CD4-positive, alpha-beta T cell treated with Interleukin-17A for 1 hour (primary cell): ENCODE measurements around the gene KIAA0319L.
"Not testable (repeated sequence)": the region's sequence is repeated elsewhere in the genome, so short reads cannot be mapped to it uniquely, and the experiment has no call there.

Source experiments
- DNase-seq: peaks from one replicate; pipeline ENCODE4 v3.0.0-alpha.2; 2020

KIAA0319L gene

DNA sequence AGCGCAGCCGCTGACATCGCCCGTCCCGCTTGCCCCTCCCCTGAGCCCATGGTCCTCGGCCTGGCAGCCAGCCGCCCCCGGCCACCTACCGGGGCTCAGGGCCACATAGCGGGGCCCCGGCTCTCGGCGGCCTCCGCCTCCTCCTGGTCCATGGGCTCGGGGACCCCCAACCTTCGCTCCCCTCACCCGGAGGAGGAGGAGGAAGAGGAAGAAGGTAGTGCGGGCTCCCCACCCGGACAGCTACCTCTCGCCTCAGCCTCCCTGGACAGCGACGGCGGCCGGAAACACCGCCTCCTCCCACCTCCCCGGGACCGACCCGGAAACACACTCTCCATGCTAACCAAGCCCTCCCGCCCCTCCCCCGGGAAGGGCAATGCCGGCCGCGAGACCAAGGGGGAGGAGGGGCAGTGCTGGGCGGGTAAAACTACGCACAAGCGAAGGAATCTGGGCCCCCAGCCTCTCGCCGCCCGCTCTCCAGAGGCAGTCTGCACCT, at the start of gene KIAA0319L:
Gene KIAA0319L, minus strand, starts transcription at position 286 of the 493 bp plus-strand sequence. CDS start 2,912 bp downstream, outside the sequence.
- no peak for DNase-seq

DNA sequence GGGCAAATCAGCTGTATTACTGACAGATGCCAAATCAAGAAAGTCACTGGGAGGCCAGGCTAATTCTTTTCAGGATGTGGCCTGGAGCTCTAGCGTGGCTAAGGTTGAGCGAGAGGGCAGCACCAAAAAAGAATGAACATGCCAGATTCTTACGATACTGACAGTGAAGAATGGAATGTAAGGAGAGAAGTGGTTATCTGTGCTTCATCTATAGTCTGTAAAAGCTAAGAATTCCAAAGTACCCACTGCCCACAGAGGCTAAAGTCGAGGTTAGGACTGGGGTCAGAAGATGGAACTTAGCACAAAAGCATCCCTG, 48.6 kb upstream of the KIAA0319L start:
- DNase-seq = no peak

DNA sequence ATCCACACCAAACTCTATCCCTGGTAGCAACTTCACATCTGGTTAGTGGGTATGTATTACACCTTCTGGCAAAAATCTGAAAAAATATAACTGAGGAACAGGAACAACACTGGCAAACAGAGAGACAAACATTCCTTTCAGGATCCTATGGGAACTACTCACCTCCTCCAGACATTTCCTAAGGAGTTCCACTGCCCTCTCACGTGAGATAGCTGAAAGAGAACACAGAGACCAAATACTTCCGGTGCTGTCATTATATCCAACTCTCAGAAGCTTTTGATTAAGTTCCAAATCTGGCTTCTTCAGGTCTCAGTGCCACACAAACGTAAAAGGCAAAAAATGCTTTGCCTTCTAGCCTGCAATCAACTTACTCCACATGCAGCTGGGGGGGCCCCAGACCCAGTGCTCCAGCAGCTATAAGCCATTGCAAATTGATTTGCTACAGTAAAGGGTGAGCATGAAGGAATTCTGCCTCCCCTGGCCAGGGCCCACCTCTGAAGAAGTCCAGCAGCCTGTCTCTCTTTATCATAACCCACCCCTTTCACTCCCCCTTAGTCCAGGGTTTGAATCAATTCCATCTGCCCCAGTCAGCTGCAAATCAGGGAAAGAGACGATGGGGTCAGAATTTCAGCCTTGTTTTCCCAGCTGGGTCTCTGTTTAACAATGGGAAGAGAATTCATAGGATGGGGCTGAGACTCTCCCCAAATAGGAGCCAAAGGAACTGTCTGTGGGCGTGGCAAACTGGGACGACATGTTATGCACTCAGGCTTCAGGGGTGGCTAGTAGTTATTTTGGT, 48.1 kb upstream of the KIAA0319L start:
- DNase-seq = no peak

DNA sequence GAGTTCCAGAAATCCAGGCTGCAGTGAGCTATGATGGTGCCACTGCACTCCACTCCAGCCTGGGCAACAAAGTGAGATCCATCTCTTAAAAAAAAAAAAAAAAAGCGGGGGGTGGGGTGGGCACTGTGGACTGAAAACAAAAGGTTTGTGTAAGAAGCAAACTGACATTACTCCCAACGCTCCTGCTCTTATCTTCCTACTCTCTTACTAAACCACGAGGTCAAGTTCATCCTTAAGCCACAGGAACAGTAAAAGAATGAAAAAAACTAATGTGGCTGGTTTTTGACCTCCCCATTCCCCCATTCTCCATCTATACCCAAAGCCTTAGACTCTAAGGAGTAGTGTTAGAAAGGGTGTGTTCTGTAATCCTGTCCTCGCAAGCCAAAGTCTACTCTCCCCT, 46.7 kb upstream of the KIAA0319L start:
- DNase-seq = no peak

DNA sequence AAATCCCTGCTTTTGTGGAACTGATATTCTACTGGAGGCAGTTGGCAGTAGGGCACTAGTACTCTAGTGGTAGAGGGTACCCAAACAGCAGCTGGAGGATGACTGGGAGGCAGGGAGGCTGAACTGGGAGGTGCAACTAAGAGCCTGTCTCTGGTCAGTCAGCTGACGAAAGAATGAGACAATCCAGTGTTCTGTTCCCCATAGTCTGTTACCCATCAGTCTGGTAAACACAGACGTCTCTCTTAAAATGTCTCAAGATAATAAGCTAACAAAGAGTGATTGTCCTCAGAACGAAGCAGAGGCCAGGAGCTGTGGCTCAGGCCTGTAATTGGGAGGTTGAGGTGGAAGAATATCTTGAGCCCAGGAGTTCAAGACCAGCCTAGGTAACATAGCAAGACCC, 46.3 kb upstream of the KIAA0319L start:
- DNase-seq = no peak

DNA sequence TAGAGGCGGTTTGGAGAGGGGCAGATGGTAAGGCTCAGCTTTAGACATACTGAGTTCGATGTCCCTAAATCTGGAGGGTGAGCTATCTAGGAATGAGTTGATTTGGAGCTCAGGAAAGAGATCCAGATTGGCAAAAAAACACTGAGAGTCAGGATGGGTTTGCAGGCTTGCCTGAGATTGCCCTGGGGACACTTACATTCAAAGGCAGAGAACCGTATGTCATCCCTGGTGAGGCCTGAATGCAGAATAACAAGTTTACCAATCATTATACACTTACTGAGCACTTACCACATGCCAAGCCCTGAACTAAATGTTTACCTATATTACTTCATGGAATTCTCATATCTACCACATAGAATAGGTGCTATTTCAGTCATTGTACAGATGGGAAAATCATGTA, 43.4 kb upstream of the KIAA0319L start:
- no peak for DNase-seq

DNA sequence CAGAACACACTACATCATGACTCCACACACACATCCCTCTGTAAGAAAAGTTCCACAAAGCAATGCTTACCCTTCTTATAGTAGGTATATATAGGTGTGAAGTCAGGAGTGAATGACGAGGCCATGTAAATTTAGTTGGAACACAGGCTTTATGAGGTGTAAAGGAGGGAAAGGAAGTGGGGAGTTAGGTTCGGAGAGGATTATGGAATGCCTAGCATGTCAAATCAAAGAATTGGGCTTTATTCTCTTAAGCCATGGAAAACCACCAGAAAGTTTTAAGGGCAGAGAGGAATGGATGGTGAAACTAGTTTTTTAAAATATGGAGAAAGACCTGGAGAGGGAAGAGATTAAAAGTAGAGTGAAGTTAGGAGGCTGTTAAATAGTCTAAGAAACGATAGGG, 42.2 kb upstream of the KIAA0319L start:
- DNase-seq = no peak

DNA sequence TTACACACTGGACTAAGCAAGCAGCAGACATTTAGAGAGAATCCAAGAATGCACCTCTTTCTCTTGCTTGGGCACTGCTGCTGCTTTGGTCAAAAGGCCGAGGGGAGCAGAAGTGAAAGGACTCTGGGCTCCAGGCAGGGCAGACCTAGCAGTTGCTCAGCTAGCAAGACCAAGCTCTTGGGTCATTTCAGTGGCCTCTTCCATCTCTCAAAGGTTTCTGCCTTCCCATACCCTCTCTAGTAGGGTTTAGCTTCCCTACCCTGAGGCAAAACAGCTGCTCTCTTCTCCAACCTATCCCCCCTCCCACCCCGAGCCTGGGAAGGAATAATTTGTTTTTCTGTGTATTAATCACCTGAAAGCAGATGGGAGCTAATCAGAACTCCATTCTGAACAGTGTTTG, 41.7 kb upstream of the KIAA0319L start:
- no peak for DNase-seq

DNA sequence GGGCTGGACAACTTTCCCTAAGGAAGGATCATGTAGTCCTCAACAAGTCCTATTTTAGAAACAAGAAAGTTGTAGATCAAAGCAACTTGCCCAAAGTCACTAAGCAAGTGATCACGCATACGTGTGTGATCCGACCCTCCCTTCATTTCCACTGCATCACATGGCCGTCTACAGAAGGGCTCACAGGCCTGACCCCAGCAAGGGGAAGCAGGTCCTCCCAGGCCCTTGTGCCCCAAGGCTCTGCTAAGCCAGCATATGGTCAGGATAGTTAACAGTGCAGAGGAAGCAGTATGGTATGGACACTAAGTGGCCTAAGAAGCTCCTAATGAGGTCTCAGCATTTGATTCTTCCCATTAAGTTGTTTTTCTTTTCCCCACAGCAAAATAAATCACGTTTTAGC, 40.7 kb upstream of the KIAA0319L start:
- no peak for DNase-seq

DNA sequence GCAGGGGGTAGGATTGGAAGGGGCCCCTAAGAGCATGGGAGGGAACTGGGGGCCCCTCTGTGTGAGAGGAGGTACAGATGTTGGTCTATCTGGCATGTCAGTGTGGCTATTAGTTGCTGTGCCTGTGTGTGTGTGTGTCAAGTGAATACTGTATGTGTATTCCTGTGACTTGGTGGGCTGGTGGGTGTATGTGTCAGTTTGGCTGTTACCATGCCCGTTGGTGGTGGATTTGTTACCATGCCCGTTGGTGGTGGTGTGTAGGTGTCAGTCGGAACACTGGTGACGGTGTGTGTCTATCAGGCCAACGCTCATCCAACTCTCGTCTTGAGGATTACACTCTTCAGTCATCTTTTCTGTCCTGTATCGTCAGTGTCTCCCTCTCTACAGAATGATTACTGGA, 38.5 kb upstream of the KIAA0319L start:
- no peak for DNase-seq

DNA sequence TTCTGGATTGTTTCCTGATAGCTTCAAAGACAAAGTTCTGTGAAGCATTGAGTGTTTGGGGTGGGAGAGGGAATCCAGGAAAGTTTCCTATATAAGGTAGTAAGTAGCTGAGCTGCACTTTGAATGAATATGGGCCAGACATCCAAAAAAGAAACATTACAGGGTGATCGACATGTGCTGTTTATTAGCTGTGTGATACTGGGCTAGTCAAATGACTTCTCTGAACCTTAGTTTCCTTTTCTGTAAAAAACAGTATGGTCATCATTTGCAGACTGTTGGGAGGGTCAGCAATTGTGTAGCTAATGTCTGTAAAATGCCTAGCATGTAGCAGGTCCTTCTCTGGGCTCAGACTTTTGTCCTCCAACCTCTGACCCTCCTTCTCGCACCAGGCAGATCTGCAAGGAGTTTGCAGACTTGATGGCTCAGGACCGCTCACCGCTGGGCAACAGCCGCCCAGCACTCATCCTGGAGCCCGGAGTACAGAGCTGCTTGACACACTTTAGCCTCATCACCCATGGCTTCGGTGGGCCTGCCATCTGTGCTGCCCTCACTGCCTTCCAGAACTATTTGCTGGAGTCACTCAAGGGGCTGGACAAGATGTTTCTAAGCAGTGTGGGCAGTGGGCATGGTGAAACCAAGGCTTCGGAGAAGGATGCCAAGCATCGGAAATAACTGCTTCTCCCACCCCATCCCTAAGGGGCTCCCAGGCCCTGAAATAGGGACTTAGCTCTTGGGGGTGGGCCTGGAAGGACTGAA, 37.0 kb upstream of the KIAA0319L start:
- DNase-seq = no peak

DNA sequence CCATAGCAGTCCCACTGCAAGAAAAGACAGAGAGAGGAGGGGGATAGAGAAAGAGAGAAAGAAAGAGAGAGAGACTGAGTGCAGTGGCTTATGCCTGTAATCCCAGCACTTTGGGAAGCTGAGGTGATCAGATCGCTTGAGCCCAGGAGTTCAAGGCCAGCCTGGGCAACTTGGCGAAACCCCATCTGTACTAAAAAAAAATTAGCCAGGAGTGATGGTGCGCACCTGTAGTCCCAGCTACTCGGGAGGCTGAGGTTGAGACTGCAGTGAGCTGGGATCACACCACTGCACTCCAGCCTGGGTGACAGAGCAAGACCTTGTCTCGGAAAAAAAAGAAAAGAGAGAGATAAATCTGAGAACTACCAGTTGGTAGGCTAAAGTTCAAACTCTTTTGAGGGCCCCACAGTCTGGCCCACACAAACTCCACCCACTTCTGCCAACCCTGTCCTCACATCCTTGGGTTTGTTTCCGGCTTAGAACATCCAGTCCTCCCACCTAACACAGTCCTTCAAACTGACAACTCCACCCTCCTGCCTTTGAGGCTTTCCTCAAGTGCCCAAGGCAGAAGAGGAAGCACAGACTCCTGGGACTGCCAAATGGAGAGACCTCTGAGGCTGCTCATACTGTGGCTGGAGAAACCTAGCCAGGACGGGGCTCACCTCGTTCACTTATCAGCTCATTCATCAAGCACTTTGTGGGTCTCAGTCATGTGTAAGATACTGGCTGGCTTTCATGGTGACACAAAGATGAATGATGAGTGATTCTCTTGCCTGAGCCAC, 36.0 kb upstream of the KIAA0319L start:
- no peak for DNase-seq

DNA sequence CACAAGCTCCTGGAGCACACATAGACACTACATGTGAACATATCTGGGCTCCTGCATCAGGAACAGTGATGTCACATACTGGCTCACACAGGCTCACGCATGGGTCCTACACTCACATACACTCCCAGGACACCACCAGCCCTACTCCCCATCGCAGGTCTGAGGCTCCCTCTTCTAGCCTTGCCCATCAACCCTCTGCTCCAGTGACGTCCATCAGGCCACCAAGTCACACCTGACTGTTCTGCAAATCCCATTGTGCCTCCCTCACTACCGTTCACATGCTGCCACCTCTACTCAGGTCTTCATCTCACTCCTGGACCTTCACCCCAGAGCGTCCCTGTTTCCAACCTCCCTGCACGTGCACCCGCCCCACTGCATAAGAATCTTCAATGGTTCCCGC, 34.0 kb upstream of the KIAA0319L start:
- no peak for DNase-seq

DNA sequence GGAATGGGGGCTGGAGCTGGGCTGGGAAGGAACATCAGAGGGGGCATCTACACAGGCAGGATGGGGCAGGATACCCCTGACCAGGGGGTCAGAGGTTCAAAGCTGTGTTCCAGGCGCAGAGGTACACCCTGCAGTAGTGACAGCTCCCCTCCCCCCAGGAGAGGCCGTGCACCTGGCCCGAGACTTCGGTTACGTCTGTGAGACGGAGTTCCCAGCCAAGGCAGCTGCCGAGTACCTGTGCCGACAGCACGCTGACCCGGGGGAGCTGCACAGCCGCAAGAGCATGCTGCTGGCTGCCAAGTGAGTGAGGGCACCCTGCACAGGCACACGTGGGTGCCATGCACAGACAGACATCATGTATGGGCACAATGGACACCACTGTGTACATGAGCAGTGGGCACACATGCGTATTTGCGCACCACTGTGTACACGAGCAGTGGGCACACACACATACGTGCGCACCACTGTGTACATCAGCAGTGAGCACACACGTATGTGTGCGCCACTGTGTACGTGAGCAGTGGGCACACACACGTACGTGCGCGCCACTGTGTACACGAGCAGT, 33.4 kb upstream of the KIAA0319L start:
- no peak for DNase-seq

DNA sequence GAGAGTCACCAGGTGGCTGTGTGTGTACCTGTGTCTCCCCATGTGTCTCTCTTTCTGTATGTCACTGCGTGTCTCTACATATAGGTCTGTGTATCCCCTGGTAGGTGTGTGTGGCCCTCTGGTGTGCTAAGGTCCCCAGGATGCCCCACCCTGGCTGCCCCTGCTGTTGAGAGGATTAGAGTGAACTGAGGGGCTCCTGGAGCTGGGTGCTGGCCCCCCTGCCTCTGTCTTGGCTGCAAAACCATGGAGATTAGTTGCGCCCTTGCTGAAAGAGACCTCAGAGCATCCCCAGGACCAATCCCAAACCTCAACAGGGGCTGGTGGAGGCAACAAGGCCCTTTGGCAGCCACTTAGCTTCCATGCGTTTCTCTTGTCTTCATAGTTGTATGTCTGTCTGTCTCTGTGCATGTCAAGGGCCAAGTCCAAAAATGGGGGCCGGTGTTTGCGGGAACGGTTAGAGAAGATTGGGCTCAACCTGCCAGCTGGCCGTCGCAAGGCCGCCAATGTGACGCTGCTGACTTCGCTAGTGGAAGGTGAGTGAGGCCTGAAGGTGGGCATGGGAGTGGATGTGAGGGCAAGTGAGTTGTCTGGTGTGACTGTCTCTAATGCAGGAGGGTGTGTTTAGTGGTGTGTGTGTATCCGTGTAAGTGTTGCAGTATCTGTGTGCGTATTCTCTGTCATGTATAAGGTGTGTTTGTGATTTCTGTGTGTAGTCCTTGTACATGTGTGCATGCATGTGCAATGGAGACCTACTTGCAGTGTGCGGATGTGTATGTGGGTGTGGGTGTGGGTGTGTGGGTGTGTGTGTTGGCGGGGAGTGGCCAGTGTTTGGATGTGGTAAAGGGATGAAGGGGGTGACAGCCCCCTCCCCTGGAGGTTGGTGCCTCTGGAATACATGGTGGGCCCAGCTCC, 32.6 kb upstream of the KIAA0319L start:
- DNase-seq = no peak

DNA sequence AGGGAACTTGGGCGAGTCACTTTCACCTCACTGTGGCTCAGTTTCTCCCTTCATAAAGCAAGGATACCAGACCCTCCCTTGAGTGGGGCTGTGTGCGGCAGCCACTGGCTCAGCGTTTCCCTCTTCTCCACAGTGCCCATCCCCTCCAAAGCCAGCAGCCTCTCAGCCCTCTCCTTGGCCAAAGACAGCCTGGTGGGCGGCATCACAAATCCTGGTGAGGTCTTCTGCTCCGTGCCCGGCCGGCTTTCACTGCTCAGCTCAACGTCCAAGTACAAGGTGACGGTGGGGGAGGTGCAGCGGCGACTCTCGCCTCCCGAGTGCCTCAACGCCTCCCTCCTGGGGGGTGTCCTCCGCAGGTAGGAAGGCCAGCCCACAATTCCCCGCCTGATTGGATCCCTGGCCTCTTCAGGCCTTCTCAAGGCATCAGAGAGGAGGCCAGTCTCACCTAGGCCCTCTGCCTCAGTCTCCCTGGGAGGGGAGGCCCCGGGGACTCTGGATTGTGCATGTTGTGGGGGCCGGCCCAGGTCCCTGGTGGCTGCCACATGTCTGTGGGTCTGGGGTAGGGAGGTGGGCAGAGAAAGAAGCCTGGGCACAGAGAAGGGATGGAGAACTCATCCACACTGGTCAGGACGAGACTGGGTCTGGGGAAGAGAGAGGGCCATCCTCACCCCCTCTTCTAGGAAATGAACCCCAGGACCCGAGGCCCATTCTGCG, 31.2 kb upstream of the KIAA0319L start:
- DNase-seq = no peak

DNA sequence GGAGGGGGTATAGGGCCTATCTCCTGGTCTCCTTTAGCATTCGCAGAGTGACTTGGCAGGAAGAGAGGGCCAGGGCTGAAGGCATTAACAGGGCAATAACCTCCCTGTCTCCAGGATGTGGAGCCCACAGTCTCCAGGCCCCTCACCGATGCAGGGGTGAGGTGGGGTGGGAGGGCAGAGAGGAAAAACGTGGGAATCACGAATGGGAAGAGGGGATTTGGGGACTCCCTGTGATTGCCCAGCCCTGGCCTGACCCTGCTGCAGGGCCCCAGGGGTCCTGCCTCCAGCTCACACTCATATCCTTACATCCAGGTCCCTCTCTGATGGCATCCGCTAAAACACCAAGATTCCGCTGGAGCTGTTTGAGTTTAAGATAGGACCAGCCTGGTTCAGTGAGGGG, 30.5 kb upstream of the KIAA0319L start:
- no peak for DNase-seq

DNA sequence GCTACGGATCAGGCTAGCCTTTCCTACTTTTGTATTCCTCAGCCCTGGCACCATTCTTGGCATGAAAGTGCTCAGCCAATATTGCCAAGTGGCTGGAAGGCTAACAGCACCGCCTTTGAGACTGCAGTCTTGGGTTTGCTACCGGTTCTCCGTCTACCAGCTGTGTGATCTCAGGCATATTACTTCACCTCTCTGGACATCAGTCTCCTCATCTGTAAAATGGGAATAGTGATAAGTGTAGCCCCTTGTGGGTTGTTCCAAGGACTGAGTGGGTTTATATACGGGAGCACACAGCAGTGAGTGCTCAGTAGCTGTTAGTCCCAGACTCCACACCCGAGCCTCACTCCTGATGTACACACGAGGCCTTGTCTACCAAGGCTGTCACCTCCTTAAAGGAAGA, 29.6 kb upstream of the KIAA0319L start:
- no peak for DNase-seq

DNA sequence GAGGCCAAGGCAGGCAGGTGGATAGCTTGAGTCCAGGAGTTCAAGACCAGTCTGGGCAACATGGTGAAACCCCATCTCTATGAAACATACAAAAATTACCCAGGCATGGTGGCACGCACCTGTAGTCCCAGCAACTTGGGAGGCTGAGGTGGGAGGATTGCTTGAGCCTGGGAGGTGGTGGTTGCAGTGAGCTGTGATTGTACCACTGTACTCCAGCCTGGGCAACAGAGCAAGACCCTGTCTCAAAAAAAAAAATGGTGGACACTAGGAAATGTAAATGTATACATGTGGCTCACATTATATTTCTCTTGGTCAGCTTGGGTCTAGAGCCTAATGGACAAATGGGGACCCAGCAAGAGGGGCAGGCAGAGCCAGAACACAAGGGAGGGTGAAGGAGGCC, 28.6 kb upstream of the KIAA0319L start:
- not testable (repeated sequence) for DNase-seq

DNA sequence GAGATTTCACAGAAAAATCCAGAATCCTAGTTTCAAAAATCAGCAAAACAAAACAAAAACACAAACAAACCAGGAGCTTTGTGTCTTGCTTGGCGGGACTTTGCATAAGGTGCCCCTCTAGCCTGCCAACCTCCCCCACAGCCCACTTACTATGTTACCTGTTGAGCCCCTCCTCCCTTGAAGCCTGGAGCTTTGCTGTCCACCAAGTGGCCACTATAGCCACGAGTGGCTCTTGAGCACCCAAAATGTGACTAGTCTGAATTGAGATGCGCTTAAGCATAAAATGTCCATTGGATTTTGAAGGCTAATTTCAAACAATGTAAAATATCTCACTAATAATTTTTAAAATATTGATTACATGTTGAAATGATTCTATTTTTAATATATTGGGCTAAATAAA, 28.1 kb upstream of the KIAA0319L start:
- no peak for DNase-seq

DNA sequence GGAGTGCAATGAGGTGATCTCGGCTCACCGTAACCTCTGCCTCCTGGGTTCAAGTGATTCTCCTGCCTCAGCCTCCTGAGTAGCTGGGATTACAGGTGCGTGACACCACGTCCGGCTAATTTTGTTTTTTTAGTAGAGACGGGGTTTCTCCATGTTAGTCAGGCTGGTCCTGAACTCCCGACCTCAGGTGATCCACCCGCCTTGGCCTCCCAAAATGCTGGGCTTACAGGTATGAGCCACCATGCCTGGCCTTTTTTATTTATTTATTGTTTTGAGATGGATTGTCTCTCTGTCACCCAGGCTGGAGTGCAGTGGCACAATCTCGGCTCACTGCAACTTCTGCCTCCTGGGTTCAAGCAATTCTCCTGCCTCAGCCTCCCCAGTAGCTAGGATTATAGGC, 24.4 kb upstream of the KIAA0319L start:
- DNase-seq = not testable (repeated sequence)
